ENCODE results near the gene MYO19. TPM values are rescaled to one million over a fixed set of nuclear protein-coding genes. Genes with fewer than 3 reads are reported as not detected.

The MYO19 gene
- total RNA-seq, 1 experiment from 2014 or later, result 167 TPM

DNA sequence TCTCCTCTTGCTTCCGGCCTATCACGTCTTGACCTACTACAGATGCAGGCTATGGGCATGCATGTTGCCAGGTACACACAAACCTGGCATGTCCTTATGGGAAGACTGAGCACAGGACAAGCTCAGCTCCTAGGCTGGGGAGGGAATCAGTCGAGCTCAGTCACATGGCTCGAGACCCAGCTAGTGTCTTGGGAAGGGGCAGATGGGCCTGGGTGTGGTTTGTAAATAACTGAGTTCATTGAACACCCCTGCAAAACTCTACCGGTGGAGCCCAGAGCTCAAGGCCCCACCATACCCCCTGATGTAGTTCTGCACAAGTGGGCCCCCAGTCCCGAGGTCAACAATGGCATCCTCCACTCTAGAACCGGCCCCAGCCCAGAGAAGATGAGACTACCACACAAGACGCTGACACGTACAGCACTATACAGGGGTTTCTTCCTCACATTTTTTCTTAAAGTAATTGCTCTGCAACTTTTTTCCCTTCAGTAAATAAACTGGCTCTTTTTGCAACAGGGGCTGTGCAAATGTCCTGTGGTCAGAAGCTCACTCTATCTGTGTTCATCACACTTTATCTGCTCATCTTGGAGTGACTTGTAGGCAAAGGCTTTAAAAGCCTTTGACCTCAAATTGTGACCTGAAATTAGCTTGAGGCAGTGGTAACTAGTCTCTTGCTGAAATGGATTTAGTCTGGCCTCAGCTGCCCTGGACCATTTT lies 25.2 kb downstream of the MYO19 start:
- Histone ChIP-seq H3K4me3 (replicated peaks in 1 of 2; ENCODE audit: low read depth in 1 of 2, low read length in 2 of 2) (no peak overlapping the region), H3K79me2 (ENCODE audit: insufficient read depth, low read length) (no peaks in the 10 kb centered on the region), H3K27me3 (ENCODE audit: insufficient read depth, low read length) (no peaks in the 10 kb centered on the region), H3K4me1 (ENCODE audit: control insufficient read depth in 1 of 2, insufficient read depth in 2 of 2, low read length in 2 of 2) (no peaks in the 10 kb centered on the region), H3K9ac (ENCODE audit: low read length) (no peak overlapping the region), H3K36me3 (ENCODE audit: control insufficient read depth in 1 of 2, insufficient read depth in 2 of 2, low read length in 2 of 2) (peaks cover 43 to 73% of the 10 kb centered on the region in 2 experiments), H3K27ac (ENCODE audit: low read depth, low read length) (no peak overlapping the region), H3K9me2 (ENCODE audit: insufficient read depth) (no peaks in the 10 kb centered on the region), H3K9me3 (ENCODE audit: control insufficient read depth in 1 of 2, insufficient read depth in 1 of 2, low read depth in 1 of 2, low read length in 2 of 2) (no peaks in the 10 kb centered on the region), H4K20me1 (ENCODE audit: insufficient read depth) (no peaks in the 10 kb centered on the region), H3K4me2 (ENCODE audit: low read length) (no peak overlapping the region), H2AFZ (ENCODE audit: low read depth, low read length, poor library complexity, severe bottlenecking) (no peak overlapping the region)
- RAD21 ChIA-PET (ENCODE audit: low non-redundant PET in 1 of 2, low total read pairs in 2 of 2, uncharacterized antibody in 2 of 2, unreplicated experiment in 2 of 2), result no interaction called here
- no TSS peak for BruUV-seq (replicated peaks)
- CTCF ChIA-PET, result no interaction called here
- DNase-seq (ENCODE audit: low read depth, low spot score) (no peak), ATAC-seq (no peak)
- POLR2A ChIA-PET, result no interaction called here
- TF ChIP-seq, protein P1, sequence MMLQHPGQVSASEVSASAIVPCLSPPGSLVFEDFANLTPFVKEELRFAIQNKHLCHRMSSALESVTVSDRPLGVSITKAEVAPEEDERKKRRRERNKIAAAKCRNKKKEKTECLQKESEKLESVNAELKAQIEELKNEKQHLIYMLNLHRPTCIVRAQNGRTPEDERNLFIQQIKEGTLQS (IDR thresholded peaks at IDR 0.05), result no peak
- TF ChIP-seq ELF1 (IDR thresholded peaks at IDR 0.05; ENCODE audit: borderline replicate concordance, low read depth) (no peak), EGR1 (IDR thresholded peaks at IDR 0.05; ENCODE audit: low read depth) (no peak), RAD21 (IDR thresholded peaks at IDR 0.05; ENCODE audit: low read depth) (no peak), ZFX (IDR thresholded peaks at IDR 0.05) (no peak), SRF (IDR thresholded peaks at IDR 0.05; ENCODE audit: low read depth) (no peak), EZH2 (IDR thresholded peaks at IDR 0.05) (no peak), FOSL1 (IDR thresholded peaks at IDR 0.05; ENCODE audit: low read depth) (no peak), EZH2phosphoT487 (IDR thresholded peaks at IDR 0.05; ENCODE audit: borderline replicate concordance) (no peak), CEBPB (IDR thresholded peaks at IDR 0.05; ENCODE audit: low read depth) (no peak), POLR2AphosphoS5 (IDR thresholded peaks at IDR 0.05; ENCODE audit: low read depth, low read length) (no peak), CBX3 (IDR thresholded peaks at IDR 0.05; ENCODE audit: low read depth) (no peak), SIN3A (IDR thresholded peaks at IDR 0.05; ENCODE audit: low read depth) (no peak), YY1 (IDR thresholded peaks at IDR 0.05; ENCODE audit: extremely low read depth, insufficient replicate concordance, low read depth, low read length) (no peak), TCF7L2 (IDR thresholded peaks at IDR 0.05; ENCODE audit: borderline replicate concordance, extremely low read depth, insufficient read depth, insufficient read length) (no peak), SP1 (IDR thresholded peaks at IDR 0.05; ENCODE audit: low read depth) (no peak)
- TF ChIP-seq, protein P2, sequence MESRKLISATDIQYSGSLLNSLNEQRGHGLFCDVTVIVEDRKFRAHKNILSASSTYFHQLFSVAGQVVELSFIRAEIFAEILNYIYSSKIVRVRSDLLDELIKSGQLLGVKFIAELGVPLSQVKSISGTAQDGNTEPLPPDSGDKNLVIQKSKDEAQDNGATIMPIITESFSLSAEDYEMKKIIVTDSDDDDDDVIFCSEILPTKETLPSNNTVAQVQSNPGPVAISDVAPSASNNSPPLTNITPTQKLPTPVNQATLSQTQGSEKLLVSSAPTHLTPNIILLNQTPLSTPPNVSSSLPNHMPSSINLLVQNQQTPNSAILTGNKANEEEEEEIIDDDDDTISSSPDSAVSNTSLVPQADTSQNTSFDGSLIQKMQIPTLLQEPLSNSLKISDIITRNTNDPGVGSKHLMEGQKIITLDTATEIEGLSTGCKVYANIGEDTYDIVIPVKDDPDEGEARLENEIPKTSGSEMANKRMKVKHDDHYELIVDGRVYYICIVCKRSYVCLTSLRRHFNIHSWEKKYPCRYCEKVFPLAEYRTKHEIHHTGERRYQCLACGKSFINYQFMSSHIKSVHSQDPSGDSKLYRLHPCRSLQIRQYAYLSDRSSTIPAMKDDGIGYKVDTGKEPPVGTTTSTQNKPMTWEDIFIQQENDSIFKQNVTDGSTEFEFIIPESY (IDR thresholded peaks at IDR 0.05; ENCODE audit: extremely low read depth, insufficient replicate concordance, low read length), result no peak
- TF ChIP-seq, protein P3, sequence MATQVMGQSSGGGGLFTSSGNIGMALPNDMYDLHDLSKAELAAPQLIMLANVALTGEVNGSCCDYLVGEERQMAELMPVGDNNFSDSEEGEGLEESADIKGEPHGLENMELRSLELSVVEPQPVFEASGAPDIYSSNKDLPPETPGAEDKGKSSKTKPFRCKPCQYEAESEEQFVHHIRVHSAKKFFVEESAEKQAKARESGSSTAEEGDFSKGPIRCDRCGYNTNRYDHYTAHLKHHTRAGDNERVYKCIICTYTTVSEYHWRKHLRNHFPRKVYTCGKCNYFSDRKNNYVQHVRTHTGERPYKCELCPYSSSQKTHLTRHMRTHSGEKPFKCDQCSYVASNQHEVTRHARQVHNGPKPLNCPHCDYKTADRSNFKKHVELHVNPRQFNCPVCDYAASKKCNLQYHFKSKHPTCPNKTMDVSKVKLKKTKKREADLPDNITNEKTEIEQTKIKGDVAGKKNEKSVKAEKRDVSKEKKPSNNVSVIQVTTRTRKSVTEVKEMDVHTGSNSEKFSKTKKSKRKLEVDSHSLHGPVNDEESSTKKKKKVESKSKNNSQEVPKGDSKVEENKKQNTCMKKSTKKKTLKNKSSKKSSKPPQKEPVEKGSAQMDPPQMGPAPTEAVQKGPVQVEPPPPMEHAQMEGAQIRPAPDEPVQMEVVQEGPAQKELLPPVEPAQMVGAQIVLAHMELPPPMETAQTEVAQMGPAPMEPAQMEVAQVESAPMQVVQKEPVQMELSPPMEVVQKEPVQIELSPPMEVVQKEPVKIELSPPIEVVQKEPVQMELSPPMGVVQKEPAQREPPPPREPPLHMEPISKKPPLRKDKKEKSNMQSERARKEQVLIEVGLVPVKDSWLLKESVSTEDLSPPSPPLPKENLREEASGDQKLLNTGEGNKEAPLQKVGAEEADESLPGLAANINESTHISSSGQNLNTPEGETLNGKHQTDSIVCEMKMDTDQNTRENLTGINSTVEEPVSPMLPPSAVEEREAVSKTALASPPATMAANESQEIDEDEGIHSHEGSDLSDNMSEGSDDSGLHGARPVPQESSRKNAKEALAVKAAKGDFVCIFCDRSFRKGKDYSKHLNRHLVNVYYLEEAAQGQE (IDR thresholded peaks at IDR 0.05; ENCODE audit: low read depth), result no peak
- intact Hi-C loops (cut with micrococcal nuclease), result no loop called here

All from HCT116 (cell line).